ENCODE results near the gene CNPY1. TPM values are rescaled to one million over a fixed set of nuclear protein-coding genes. Genes with fewer than 3 reads are reported as not detected.
A peak's percentile ranks its signal among the peaks of the same experiment; 100 is the strongest.

CNPY1 gene
- total and polyA plus RNA-seq, 2 experiments from 2014 or later = not detected

GRCh38 chr7:155508376-155509358 is 37.7 kb downstream of the CNPY1 start:
- Histone ChIP-seq H2AFZ (no peak overlapping the region), H3K79me2 (no peaks in the 10 kb centered on the region), H3K4me3 (no peak overlapping the region), H4K20me1 (ENCODE audit: insufficient read depth, poor library complexity, severe bottlenecking) (no peaks in the 10 kb centered on the region), H3K4me1 (ENCODE audit: insufficient read depth) (no peaks in the 10 kb centered on the region), H3K27me3 (peaks cover 99% of the 10 kb centered on the region), H3K36me3 (replicated peaks; ENCODE audit: insufficient read depth, low read depth) (no peaks in the 10 kb centered on the region), H3K4me2 (no peak overlapping the region), H3K9me2 (replicated peaks; ENCODE audit: insufficient read depth) (no peaks in the 10 kb centered on the region), H3K27ac (no peak overlapping the region), H3K9me3 (ENCODE audit: low read depth) (no peaks in the 10 kb centered on the region)
- TF ChIP-seq EZH2phosphoT487 (IDR thresholded peaks at IDR 0.05; ENCODE audit: low read depth, severe bottlenecking, unreplicated experiment) = peak; percentile 84
- TF ChIP-seq EZH2 (IDR thresholded peaks at IDR 0.05; ENCODE audit: borderline replicate concordance) = peak; percentile 69
- TF ChIP-seq, protein P1, sequence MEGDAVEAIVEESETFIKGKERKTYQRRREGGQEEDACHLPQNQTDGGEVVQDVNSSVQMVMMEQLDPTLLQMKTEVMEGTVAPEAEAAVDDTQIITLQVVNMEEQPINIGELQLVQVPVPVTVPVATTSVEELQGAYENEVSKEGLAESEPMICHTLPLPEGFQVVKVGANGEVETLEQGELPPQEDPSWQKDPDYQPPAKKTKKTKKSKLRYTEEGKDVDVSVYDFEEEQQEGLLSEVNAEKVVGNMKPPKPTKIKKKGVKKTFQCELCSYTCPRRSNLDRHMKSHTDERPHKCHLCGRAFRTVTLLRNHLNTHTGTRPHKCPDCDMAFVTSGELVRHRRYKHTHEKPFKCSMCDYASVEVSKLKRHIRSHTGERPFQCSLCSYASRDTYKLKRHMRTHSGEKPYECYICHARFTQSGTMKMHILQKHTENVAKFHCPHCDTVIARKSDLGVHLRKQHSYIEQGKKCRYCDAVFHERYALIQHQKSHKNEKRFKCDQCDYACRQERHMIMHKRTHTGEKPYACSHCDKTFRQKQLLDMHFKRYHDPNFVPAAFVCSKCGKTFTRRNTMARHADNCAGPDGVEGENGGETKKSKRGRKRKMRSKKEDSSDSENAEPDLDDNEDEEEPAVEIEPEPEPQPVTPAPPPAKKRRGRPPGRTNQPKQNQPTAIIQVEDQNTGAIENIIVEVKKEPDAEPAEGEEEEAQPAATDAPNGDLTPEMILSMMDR (IDR thresholded peaks at IDR 0.05; ENCODE audit: poor library complexity) = no peak
- 9% methylated on average over 29 of the region's 29 CpGs for WGBS (ENCODE audit: low lambda C conversion rate, missing lambda C conversion rate)
- DNase-seq (ENCODE audit: low spot score) = no peak

DNA sequence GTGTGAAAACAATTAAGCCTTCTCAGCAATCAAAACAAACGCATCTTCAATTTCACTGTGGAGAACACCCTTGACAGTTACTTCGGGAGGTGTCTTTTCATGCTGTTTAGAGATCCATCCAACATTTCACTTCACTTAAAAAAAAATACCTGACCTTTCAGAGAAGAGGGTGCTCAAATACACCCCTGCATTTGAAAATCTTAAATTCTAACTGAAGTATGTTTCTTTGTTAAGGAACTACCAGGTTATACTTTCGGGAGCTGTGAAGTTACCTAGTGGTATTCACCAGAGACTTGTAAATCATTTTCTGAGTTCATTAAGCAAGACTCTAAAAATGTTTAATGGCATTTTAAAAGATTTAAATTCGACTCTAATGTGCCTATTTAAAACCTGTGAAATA is 38.8 kb downstream of the CNPY1 start:
- no peak overlapping the region for H2AFZ ChIP-seq
- H3K27ac ChIP-seq = no peak overlapping the region
- H3K9me2 ChIP-seq (replicated peaks; ENCODE audit: insufficient read depth) = no peaks in the 10 kb centered on the region
- H3K4me3 ChIP-seq = no peak overlapping the region
- no peak for DNase-seq (ENCODE audit: low spot score)
- H4K20me1 ChIP-seq (ENCODE audit: insufficient read depth, poor library complexity, severe bottlenecking) = no peaks in the 10 kb centered on the region
- H3K9me3 ChIP-seq (ENCODE audit: low read depth) = no peaks in the 10 kb centered on the region
- no peaks in the 10 kb centered on the region for H3K36me3 ChIP-seq (replicated peaks; ENCODE audit: insufficient read depth, low read depth)
- peaks cover 100% of the 10 kb centered on the region for H3K27me3 ChIP-seq
- 10% methylated on average over 4 of the region's 4 CpGs for WGBS (ENCODE audit: low lambda C conversion rate, missing lambda C conversion rate)
- TF ChIP-seq EZH2 (IDR thresholded peaks at IDR 0.05; ENCODE audit: borderline replicate concordance) = no peak
- TF ChIP-seq, protein P1 (IDR thresholded peaks at IDR 0.05; ENCODE audit: poor library complexity) = no peak
- no peak for TF ChIP-seq EZH2phosphoT487 (IDR thresholded peaks at IDR 0.05; ENCODE audit: low read depth, severe bottlenecking, unreplicated experiment)
- no peaks in the 10 kb centered on the region for H3K79me2 ChIP-seq
- no peaks in the 10 kb centered on the region for H3K4me1 ChIP-seq (ENCODE audit: insufficient read depth)
- no peak overlapping the region for H3K4me2 ChIP-seq

- no peaks in the 10 kb centered on the region for H3K36me3 ChIP-seq (replicated peaks; ENCODE audit: insufficient read depth, low read depth)
- peak; percentile 61 for DNase-seq (ENCODE audit: low spot score)
- no peak overlapping the region for H3K27ac ChIP-seq
- no peaks in the 10 kb centered on the region for H3K9me3 ChIP-seq (ENCODE audit: low read depth)
- 10% methylated on average over 14 of the region's 14 CpGs for WGBS (ENCODE audit: low lambda C conversion rate, missing lambda C conversion rate)
- H3K9me2 ChIP-seq (replicated peaks; ENCODE audit: insufficient read depth) = no peaks in the 10 kb centered on the region
- H3K79me2 ChIP-seq = no peaks in the 10 kb centered on the region
- H4K20me1 ChIP-seq (ENCODE audit: insufficient read depth, poor library complexity, severe bottlenecking) = no peaks in the 10 kb centered on the region
- H3K4me1 ChIP-seq (ENCODE audit: insufficient read depth) = no peaks in the 10 kb centered on the region
- no peak overlapping the region for H2AFZ ChIP-seq
- H3K4me3 ChIP-seq = no peak overlapping the region
- TF ChIP-seq EZH2phosphoT487 (IDR thresholded peaks at IDR 0.05; ENCODE audit: low read depth, severe bottlenecking, unreplicated experiment) (peak; percentile 17), EZH2 (IDR thresholded peaks at IDR 0.05; ENCODE audit: borderline replicate concordance) (peak; percentile 64)
- TF ChIP-seq, protein P1 (IDR thresholded peaks at IDR 0.05; ENCODE audit: poor library complexity) = no peak
- H3K27me3 ChIP-seq = peaks cover 100% of the 10 kb centered on the region
- H3K4me2 ChIP-seq = peak overlapping the region; percentile 63
Measured at GRCh38 chr7:155506854-155507337, 39.5 kb downstream of the CNPY1 start.

Data from hepatocyte (in vitro differentiated cells).